HCEC 1CT (cell line): ENCODE data around the gene FHOD1.

Experiments used
- DNase-seq: peaks from one replicate; pipeline ENCODE4 v3.0.0-alpha.2; 2017

FHOD1 gene

GRCh38 chr16:67247192-67248072 is at the start of gene FHOD1:
Gene FHOD1, minus strand, starts transcription at chr16:67247481. Its CDS starts 71 bp downstream, at chr16:67247410.
- peak; percentile 96 for DNase-seq

- peak; percentile 28 for DNase-seq
Observed at GRCh38 chr16:67296420-67296819, 49.1 kb upstream of the FHOD1 start.

- DNase-seq = no peak
Observed at GRCh38 chr16:67294938-67295361, 47.7 kb upstream of the FHOD1 start.

- no peak for DNase-seq
Observed at GRCh38 chr16:67294171-67294757, 47.0 kb upstream of the FHOD1 start.

- DNase-seq = no peak
Observed at GRCh38 chr16:67291461-67291860, 44.2 kb upstream of the FHOD1 start.

GRCh38 chr16:67287960-67288359 is 40.7 kb upstream of the FHOD1 start:
- DNase-seq = no peak

GRCh38 chr16:67286441-67287235 is 39.4 kb upstream of the FHOD1 start:
- DNase-seq = no peak

GRCh38 chr16:67284699-67285646 is 37.7 kb upstream of the FHOD1 start:
- peak; percentile 39 for DNase-seq

- DNase-seq = no peak
Observed at GRCh38 chr16:67283826-67284555, 36.7 kb upstream of the FHOD1 start.

GRCh38 chr16:67283039-67283825 is 36.0 kb upstream of the FHOD1 start:
- DNase-seq = peak; percentile 38

- no peak for DNase-seq
Observed at GRCh38 chr16:67282447-67282805, 35.1 kb upstream of the FHOD1 start.

GRCh38 chr16:67281536-67282446 is 34.5 kb upstream of the FHOD1 start:
- no peak for DNase-seq

GRCh38 chr16:67280090-67281015 is 33.1 kb upstream of the FHOD1 start:
- no peak for DNase-seq

GRCh38 chr16:67279296-67280089 is 32.2 kb upstream of the FHOD1 start, which contains the start of gene PLEKHG4:
Gene PLEKHG4, plus strand, starts transcription at chr16:67279532. Its CDS starts 513 bp downstream, at chr16:67280045.
- DNase-seq = peak; percentile 56

- DNase-seq = no peak
Observed at GRCh38 chr16:67278773-67279295, 31.6 kb upstream of the FHOD1 start.

GRCh38 chr16:67277999-67278772 is 30.9 kb upstream of the FHOD1 start:
- peak; percentile 79 for DNase-seq
